GM21423 (cell line): Measurements from ENCODE around the gene BACH2.
"Not testable (repeated sequence)": the region's sequence is repeated elsewhere in the genome, so short reads cannot be mapped to it uniquely, and the experiment has no call there.

ENCODE experiments used
- ATAC-seq: cut with Tn5 transposase; IDR thresholded peaks from one replicate; pipeline ENCODE4 v1.9.1; 2021; ENCODE audit warnings: mild to moderate bottlenecking, moderate library complexity; ENCODE audit not compliant: unreplicated experiment

The BACH2 gene

DNA sequence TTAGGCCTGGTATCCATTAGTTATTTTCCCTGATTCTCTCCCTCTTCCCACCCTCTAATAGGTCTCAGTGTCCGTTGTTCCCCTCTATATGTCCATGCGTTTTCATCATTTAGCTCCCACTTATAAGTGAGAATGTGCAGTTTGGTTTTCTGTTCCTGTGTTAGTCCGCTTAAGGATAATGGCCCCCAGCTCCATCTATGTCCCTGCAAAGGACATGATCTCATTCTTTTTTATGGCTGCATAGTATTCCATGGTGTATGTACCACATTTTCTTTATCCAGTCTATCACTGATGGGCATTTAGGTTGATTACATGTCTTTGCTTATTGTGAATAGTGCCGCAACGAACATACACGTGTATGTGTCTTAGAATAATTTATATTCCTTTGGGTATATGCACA, 14.4 kb downstream of the BACH2 start:
- not testable (repeated sequence) for ATAC-seq

DNA sequence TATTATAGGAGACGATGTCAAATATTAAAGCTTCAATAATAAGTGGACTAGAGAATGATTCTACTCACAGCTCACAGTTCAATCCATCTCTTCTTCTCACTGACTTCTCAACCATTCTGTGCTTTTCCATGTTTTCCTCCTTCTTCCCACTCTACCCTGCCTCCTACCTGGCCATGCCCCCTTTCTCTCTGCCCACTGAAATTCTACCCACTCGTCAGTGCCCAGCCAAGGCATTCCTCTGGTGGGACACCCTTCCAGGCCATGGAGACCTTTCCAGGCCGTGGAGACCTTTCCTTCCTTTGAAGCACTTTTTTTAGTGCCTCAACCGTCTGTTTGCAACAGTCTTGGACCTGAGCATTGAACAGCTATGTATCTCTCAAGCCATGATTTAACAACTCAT, 18.5 kb downstream of the BACH2 start:
- no peak for ATAC-seq

DNA sequence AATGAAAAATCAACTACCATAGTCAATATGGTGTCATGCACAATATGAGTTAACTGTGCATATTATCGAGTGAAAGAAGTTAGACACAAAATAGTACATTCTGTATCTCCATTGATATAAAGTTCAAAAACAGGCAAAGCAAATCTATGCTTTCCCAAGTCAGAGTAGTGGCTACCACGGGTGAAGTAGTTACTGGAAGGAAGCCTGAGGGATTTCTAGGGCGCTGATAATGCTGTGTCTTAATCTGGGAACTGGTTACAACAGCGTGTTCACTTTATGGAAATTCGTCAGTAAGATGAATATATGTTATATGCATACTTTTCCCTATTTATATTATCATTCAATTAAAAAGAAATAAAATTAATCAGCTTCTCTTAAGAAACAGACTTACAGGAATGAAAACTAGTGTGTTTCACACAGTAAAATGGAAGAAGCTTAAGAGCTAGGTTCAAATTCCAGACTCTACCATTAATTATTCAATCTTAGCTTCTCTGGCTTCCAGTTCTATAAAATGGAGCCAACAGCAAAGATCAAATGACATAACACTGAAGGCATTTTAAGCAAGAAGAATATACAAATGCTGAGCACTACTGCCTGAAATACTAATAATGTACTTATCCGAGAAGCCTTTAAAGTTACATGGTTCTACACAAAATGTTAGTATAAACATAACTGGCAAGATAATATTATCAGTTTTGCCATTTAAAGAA, 19.2 kb downstream of the BACH2 start:
- ATAC-seq = no peak

DNA sequence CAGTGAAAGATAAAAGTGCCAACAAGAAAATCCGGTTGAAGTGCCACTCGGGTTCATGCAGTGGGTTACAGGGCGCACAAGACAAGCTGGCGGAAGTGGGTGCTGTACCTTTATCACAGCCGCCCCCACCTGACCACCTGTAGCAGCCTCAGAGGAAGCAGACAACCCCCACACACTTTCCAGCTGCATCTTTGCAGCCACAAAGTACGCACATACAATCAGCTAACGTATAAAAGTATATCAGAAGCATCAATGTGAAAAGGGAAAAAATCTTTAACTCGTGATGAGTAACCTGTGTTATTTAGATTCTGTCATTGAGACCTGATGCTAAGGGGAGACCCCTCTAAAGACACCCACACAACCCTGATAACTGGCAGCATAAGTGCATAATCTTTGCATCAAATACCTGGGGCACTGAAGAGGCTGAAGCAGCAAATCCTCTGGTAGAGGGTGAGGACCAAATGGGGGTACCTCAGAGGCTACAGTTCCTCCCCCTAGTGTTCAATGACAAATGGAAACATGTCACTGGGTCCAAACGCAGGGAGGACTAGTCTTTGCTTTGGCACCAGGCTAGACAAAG, 22.1 kb downstream of the BACH2 start:
- ATAC-seq = no peak

DNA sequence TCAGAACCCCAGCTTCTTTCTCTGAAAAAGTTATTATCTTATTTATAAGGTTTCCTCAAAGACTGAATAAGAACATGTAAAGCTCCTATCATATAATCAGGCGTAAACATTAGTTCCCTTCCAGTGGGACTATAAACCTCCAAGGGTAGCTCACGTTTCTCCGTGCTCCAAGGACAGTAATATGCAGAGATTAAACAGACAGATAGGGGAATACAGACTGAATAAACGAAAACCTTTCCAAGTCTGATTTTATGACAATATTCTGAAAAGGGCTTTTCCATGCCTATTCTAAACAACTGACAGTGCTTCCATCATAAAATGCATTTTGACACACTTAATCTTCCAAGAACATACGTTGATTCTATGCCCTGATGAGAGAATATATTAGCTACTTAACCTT, 22.8 kb downstream of the BACH2 start:
- ATAC-seq = no peak

DNA sequence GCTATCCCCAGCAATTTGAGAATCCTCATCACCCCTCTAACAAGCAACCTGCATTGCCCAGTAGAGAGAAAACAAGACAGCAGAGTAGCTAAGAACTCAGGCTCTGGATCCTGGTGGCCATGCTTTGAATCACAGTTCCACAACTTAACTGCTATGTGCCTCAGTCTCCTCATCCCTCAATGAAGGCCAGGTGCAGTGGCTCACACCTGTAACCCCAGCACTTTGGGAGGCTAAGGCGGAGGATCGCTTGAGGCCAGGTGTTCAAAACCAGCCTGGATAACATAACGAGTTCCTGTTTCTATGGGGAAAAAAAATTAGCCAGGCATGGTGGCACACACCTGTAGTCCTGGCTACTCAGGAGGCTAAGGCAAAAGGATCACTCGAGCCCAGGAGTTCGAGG, 23.7 kb downstream of the BACH2 start:
- ATAC-seq = no peak

DNA sequence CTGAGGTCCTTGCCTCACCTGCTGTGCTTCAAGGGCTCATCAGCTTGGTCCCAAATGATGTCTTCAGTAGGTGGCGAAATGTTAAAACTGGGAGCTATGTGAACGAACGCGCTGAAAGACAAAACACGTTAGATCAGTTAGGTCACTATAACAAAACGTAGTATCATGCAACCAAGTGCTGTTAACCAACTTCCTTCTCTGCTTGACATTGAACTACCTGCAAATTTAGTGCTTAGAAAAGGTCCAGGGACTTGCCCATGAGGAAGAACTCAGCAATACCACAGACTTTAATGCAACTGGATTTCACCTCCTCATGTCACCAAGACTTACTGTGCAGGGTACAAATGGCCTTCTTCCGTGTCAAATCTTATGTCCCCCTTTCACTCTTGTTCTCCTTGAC, 24.8 kb downstream of the BACH2 start:
- no peak for ATAC-seq

DNA sequence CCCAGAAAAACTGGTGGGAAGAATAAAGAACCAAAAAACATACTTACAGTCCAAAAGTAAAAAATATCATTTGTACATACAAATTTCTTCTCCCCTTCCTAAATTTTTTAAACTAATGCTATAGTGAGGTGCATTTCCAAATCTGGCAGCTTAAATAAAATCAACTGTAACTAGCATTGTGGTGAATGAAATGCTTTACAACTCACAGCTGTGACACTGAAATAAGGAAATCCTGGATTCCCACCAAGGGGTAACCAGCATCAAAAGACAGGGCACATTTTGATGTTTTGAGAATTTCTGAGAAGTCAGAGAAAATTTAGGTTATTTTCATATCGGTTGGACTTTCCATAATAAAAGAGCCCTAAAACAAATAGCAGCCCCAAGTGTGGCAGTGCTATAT, 27.3 kb downstream of the BACH2 start:
- ATAC-seq = no peak

DNA sequence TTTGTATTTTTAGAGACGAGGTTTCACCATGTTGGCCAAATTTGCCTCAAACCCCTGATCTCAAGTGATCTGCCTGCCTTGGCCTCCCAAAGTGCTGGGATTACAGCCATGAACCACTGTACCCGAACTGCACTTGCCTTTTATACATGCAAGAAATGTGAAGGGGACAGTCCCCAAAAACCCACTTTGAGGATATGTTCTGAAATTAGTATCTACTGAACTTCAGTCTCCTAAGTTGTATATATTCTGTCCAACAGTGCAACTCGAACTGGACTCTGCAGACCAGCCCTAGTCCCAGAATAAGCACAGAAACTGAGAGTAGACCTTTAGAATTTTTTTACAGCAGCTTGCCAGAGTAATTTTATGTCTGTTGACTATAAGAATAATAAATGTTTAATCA, 28.5 kb downstream of the BACH2 start:
- no peak for ATAC-seq

DNA sequence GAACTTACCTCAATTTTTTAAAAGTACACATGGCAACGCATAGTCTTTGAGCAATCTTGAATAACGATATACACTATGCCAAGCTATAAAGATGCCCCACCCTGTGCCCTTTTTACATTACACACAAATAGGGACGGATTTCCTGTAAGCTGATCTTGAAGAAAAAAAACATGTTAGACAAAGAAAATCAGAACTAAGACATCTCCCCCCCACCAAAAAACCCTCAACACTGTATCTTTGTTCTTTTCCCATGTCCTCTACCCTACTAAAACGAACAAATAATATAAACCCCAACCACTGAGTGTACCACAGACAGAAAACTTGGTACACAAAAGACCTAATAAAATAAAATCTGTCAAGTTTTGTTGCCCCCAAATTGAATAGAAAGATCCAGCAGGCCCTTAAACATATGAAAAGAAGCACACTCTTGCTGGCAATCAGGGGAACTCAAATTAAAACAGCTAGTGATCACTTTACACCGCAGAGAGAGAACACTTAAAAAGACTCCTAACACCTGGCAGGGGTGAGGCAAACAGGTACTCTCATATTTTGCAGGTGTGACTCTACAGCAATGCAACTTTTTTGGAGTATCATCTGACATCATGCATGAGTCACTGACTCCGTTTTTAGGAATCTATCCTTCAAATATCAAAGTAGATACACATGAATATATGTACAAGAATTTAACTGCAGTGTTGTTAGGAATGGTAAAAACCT, 29.6 kb downstream of the BACH2 start:
- ATAC-seq = no peak

DNA sequence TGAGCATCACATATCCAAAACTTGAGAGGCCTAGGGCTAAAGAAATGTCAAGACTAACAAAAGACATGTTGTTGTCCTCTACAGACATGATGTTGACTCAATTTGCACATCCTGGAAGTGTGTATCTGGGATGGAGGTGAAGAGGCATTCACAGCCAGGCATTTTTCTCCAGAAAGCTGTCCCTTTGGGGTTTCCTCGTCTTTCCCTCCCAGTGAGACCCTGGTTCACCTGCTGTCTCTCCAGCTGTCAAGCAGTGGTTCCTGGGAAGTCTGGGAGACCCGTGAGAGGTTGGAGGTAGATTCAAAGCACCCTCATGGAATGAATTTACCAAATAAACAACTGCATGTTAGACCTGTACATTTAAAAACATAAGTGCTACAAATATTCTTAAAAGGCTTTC, 32.1 kb downstream of the BACH2 start:
- no peak for ATAC-seq

DNA sequence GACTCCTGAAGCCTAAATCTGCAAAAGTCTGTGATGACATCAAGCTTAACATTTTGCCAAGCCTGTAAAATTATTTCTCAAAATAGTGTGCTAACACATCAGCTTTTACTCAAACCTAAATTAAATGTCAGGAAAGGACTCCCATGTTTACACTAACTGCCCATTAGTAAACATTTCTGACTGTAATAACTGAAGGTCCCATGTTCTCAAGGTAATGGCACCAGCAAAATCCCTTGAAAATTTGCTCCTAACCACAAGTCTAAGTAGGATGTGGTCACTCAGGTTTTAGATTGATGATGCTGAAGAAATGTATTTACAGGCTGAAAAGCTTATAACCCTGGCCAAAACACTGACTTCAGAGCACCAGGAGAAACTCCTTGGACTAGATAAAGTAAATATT, 33.0 kb downstream of the BACH2 start:
- no peak for ATAC-seq

DNA sequence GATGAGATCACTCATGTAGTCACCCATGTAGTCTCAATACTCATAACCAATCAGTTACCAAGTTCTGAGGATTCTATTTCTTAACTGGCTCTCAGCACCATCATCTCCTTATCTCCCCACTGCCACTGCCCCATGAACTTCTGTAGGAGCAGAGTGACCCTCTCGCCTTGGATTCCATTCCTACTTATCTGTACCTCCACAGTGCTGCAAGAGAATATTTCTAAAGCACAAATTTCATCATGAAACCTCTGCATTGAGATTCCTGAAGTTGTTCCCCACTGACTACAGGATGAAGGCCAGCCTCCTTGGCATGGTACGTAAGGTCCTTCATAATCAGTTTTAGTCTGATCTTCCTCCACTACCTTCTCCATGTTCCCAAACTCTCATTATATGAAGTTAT, 34.8 kb downstream of the BACH2 start:
- no peak for ATAC-seq

DNA sequence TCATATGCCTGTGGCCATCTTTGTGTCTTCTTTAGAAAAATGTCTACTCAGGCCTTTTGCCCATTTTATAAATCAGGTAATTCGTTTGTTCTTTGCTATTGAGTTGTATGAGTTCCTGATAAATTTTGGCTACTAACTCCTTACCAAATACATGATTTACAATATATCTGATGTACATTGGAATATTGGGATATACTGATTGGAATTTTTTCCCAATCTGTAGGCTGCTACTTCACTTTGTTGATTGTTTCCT, 39.2 kb downstream of the BACH2 start:
- ATAC-seq = no peak

DNA sequence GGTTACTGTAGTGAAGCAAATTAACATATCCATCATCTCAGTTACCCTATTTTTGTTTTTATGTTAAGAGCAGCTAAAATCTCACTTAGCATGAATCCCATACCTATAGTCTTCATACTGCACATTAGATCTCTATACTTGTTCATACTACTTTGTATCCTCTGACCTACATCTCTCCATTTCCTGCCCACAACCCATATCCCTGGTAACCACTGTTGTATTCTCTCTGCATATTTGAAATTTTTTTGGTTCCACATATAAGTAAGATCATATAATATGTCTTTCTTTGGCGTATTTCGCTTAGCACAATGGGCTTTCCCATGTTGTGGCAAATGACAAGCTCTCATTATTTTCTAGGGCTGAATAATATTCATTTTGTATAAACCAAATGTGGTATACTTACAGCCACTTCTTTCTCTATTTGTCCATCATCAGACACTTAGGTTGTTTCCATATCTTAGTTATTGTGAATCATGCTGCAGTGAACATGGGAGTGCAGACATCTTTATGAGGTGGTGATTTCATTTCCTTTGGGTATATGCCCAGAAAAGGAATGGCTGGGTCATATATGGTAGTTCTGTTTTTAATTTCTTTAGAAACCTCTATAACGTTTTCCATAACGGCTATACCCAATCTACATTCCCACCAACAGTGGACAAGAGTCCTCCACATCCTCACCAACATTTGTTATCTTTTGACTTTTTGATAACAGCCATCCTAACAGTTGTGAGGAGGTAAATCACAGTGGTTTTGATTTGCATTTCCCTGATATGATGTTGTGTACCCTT, 39.8 kb downstream of the BACH2 start:
- ATAC-seq = no peak

DNA sequence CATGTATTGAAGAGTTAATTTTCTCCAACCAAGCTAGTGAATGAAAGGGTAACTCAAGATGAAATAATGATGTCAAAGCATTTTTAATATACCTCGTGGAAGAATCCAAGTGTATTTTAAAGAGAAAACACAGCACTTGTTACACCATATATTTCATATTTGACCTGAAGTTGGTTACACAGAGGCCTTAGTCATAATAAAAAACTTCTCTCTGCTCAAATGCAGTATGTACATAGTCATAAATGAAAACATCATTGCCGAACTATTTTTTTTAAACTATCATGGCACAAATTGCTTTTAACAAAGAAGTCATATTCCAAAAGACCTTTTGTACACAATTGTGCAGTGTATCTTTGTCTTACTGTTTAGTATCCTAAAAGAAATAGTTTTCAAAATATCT, 43.0 kb downstream of the BACH2 start:
- ATAC-seq = no peak

DNA sequence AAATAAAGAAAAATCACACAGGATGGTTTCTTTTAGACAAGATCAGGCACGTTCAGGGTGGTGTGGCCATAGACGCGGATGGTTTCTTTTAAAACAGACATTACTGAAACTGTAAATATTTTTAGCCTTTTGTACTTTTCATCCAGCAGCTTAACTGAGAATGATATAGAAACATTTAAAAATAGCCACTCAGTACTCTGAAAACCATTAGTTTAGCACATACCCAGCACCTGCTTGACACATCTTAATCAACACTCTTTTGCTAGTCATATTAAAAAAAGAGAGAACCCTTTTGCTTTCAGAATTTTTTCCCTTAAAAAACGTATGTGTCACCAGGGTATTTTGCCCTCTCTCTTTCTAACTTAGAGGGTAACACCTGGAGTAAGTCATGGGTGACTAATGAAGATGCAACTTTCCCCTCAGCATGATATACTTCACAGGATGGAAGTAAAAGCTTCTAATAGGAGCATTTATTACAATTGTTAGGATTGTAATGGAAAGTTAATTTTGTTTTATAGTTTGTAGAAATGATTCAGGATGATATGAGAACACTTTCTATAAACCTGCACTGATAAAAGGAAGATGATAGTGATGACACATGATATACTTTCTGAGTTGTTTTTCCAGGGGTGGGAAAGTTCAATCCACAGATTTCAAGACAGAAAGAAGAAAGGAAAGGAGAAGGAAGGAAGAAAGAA, 45.2 kb downstream of the BACH2 start:
- peak; percentile 83 for ATAC-seq

DNA sequence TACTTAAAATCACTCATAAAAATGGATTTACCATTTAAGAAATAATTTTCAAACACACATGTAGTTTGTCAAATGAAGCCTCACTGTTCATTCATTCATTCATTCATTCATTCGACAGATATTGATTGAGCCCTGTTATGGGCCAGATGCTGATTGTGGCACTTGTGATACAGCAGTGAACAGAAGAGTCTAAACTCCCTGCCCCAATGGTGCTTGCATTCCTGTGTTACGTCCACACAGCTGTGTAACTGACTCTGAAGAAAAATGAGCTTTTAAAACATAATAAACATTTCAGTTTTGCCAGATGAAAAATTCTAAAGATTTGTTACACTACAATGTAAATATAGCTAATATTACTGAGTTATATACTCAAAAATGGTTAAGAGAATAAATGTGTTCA, 46.2 kb downstream of the BACH2 start:
- no peak for ATAC-seq

DNA sequence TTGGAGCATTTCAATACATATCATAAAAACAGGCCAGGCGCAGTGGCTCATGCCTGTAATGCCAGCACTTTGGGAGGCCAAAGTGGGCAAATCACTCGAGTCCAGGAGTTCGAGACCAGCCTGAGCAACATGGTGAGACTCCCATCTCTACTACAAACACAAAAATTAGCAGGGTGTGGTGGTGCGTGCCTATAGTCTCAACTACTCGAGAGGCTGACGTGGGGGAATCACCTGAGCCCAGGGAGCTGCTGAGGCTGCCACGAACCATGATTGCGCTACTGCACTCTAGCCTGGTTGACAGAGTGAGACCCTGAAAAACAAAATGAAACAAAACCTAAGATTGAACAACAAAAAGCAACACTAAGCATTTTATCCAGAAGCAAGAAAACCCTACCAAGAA, 47.2 kb downstream of the BACH2 start:
- no peak for ATAC-seq

DNA sequence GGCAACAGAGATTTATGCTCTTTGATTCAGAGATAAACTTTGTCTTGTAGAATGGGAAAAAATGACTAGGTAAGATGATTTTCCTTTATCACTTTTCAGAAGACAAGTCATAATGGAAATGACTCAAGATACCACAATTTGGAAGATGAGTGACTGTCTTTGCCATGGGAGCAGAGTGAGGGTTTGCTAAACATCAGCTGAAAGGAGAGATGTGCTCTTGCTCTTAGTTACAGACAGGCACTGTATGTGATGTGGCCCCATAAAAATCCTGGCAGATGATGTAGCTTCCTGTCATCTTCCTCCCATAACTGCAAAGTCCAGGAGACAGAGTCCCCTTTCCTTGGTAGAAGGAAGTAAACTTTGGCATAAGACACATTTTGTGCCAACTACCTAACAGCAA, 47.6 kb downstream of the BACH2 start:
- no peak for ATAC-seq

DNA sequence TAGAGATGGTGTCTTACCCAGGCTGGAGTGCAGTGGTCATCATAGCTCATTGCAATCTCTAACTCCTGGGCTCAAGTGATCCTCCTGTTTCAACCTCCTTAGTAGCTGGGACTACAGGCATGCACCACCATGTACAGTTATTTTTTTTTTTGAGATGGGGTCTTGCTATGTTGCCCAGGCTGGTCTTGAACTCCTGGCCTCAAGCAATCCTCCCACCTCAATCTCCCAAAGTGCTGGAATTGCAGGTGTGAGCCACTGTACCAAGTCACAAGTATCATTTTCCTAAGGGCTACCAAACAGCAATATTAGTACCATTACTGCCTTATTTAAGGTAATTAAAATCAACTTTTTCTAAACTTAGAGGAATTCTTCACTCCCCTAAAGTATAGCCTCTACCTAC, 49.4 kb downstream of the BACH2 start:
- ATAC-seq = no peak
